SK-N-MC (cell line): ENCODE results near the gene NUP62.

Source experiments
- EZH2 ChIP-seq: fragments of 200-600 bp; sonication (generic); IDR thresholded peaks from one replicate; pipeline ENCODE4 v1.6.1; 2017; ENCODE audit warnings: antibody characterized with exemption
- POLR2AphosphoS5 ChIP-seq: IDR thresholded peaks from 2 replicates; pipeline ENCODE4 v1.6.1; 2012; ENCODE audit warnings: mild to moderate bottlenecking, low read depth, low read length, borderline replicate concordance

- TF ChIP-seq EZH2 (no peak), POLR2AphosphoS5 (no peak)
Observed at GRCh38 chr19:49910179-49910578, 19.1 kb downstream of the NUP62 start.
